GM12892 (cell line): ENCODE results near the gene KRTAP10-9.

Experiments used
- POLR2A ChIP-seq: IDR thresholded peaks from 2 replicates; pipeline ENCODE4 v1.6.1; 2011; ENCODE audit warnings: low read depth, low read length, control low read depth
- POLR2AphosphoS5 ChIP-seq: IDR thresholded peaks from 2 replicates; pipeline ENCODE4 v1.6.1; 2011; ENCODE audit warnings: low read depth, low read length, control low read depth
- TAF1 ChIP-seq: IDR thresholded peaks from 2 replicates; pipeline ENCODE4 v1.6.1; 2011; ENCODE audit warnings: low read depth, mild to moderate bottlenecking, control low read depth, low read length, borderline replicate concordance

GRCh38 chr21:44579056-44579832, 47.6 kb upstream of the KRTAP10-9 start:
- no peak for TF ChIP-seq POLR2A
- TF ChIP-seq POLR2AphosphoS5, result no peak
- no peak for TF ChIP-seq TAF1
